Ishikawa (cell line): ENCODE data around the gene GPALPP1.

ENCODE experiments used
- CEBPB ChIP-seq: IDR thresholded peaks from 2 replicates; pipeline ENCODE4 v1.6.1; 2012
- CREB1 ChIP-seq: IDR thresholded peaks from 2 replicates; pipeline ENCODE4 v1.6.1; 2012; ENCODE audit warnings: low read depth
- EGR1 ChIP-seq: IDR thresholded peaks from 2 replicates; pipeline ENCODE4 v1.6.1; 2012
- EP300 ChIP-seq: IDR thresholded peaks from 2 replicates; pipeline ENCODE4 v1.6.1; 2012; ENCODE audit warnings: borderline replicate concordance
- FOXM1 ChIP-seq: IDR thresholded peaks from 2 replicates; pipeline ENCODE4 v1.6.1; 2012; ENCODE audit warnings: low read depth, borderline replicate concordance
- NFIC ChIP-seq: IDR thresholded peaks from 2 replicates; pipeline ENCODE4 v1.6.1; 2012
- RAD21 ChIP-seq: IDR thresholded peaks from 2 replicates; pipeline ENCODE4 v1.6.1; 2012; ENCODE audit warnings: low read depth
- TAF1 ChIP-seq: IDR thresholded peaks from 2 replicates; pipeline ENCODE4 v1.6.1; 2012; ENCODE audit warnings: low read depth, mild to moderate bottlenecking
- TCF12 ChIP-seq: IDR thresholded peaks from 2 replicates; pipeline ENCODE4 v1.6.1; 2012; ENCODE audit warnings: low read depth
- TEAD4 ChIP-seq: IDR thresholded peaks from 2 replicates; pipeline ENCODE4 v1.6.1; 2012
- YY1 ChIP-seq: IDR thresholded peaks from 2 replicates; pipeline ENCODE4 v1.6.1; 2012; ENCODE audit warnings: low read depth
- ZBTB7A ChIP-seq: IDR thresholded peaks from 2 replicates; pipeline ENCODE4 v1.6.1; 2012; ENCODE audit warnings: low read depth
- TF ChIP-seq, protein P1 (sequence below): IDR thresholded peaks from 2 replicates; pipeline ENCODE4 v1.6.1; 2012
- TF ChIP-seq, protein P2 (sequence below): IDR thresholded peaks from 2 replicates; pipeline ENCODE4 v1.6.1; 2012; ENCODE audit warnings: low read depth, mild to moderate bottlenecking
- TF ChIP-seq, protein P3 (sequence below): IDR thresholded peaks from 2 replicates; pipeline ENCODE4 v1.6.1; 2012

GPALPP1 gene

DNA sequence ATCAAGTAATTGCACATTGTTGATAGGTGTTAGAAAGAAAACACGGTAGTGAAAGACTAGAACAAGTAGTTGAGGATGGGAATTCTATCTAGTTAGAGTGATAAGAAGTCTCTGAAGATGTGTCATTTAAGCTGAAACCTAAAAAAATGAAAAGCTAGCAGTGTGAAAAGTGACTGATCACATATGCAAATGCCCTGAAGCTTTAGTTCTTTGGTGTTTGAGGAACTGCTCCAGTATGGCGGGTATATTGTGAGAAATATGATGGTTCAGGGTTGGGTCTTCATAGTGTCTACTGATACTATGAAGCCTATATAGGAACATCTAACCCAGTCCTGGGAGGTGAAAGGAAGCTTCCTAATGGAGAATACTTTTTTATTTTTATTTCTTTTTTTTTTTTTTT lies 45.0 kb downstream of the GPALPP1 start:
- TF ChIP-seq CREB1 (no peak), CEBPB (no peak), YY1 (no peak), ZBTB7A (no peak), TEAD4 (no peak), NFIC (no peak)

DNA sequence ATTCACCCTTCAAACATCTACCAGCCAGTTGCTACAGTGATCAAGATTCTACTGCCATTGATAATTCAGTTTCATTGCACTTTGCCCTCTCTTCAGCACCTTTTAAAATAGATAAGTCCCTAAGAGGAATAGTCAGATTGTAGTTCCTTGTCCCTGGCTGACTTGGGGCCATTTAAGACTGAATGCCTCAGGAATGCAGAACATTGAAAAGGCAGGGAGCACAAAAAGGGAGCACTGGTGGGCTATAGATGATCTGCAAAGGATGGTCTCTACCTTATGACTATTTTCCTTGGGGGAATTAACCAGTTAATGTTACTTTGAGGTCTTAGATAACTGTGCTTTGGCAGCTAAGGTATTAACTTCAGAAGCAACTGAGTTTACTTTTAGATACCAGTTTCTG lies 46.9 kb downstream of the GPALPP1 start:
- TF ChIP-seq, protein P1, sequence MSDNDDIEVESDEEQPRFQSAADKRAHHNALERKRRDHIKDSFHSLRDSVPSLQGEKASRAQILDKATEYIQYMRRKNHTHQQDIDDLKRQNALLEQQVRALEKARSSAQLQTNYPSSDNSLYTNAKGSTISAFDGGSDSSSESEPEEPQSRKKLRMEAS: no peak
- TF ChIP-seq TEAD4: no peak
- no peak for TF ChIP-seq CREB1
- no peak for TF ChIP-seq CEBPB
- TF ChIP-seq, protein P2, sequence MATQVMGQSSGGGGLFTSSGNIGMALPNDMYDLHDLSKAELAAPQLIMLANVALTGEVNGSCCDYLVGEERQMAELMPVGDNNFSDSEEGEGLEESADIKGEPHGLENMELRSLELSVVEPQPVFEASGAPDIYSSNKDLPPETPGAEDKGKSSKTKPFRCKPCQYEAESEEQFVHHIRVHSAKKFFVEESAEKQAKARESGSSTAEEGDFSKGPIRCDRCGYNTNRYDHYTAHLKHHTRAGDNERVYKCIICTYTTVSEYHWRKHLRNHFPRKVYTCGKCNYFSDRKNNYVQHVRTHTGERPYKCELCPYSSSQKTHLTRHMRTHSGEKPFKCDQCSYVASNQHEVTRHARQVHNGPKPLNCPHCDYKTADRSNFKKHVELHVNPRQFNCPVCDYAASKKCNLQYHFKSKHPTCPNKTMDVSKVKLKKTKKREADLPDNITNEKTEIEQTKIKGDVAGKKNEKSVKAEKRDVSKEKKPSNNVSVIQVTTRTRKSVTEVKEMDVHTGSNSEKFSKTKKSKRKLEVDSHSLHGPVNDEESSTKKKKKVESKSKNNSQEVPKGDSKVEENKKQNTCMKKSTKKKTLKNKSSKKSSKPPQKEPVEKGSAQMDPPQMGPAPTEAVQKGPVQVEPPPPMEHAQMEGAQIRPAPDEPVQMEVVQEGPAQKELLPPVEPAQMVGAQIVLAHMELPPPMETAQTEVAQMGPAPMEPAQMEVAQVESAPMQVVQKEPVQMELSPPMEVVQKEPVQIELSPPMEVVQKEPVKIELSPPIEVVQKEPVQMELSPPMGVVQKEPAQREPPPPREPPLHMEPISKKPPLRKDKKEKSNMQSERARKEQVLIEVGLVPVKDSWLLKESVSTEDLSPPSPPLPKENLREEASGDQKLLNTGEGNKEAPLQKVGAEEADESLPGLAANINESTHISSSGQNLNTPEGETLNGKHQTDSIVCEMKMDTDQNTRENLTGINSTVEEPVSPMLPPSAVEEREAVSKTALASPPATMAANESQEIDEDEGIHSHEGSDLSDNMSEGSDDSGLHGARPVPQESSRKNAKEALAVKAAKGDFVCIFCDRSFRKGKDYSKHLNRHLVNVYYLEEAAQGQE: no peak
- no peak for TF ChIP-seq TAF1
- TF ChIP-seq ZBTB7A: no peak
- no peak for TF ChIP-seq FOXM1
- TF ChIP-seq, protein P3, sequence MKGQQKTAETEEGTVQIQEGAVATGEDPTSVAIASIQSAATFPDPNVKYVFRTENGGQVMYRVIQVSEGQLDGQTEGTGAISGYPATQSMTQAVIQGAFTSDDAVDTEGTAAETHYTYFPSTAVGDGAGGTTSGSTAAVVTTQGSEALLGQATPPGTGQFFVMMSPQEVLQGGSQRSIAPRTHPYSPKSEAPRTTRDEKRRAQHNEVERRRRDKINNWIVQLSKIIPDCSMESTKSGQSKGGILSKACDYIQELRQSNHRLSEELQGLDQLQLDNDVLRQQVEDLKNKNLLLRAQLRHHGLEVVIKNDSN: no peak

DNA sequence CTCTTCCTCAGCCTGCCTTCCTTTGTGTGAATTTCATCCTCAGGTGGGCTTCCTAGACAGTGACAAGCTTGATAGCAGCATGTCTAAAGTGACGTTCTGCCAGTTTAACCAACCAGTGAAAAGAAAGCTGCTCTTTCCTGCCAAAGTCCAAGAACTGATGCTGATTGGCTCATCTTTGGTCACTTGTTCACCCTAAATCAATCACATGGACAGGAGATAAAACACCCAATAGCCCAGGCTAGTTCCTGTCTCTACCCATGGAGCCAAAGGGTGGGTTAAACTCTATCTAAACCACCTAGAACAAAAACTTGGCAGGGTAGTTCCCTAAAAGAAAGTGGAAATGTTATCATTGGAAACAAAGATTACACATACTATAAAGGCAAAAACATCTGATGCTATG lies 50.8 kb downstream of the GPALPP1 start:
- TF ChIP-seq RAD21 (no peak), TCF12 (no peak), EGR1 (no peak), TEAD4 (no peak), FOXM1 (no peak), NFIC (no peak), YY1 (no peak), CEBPB (no peak), ZBTB7A (no peak), TAF1 (no peak), CREB1 (no peak), EP300 (no peak)
- TF ChIP-seq, protein P1: no peak
- TF ChIP-seq, protein P3: no peak

DNA sequence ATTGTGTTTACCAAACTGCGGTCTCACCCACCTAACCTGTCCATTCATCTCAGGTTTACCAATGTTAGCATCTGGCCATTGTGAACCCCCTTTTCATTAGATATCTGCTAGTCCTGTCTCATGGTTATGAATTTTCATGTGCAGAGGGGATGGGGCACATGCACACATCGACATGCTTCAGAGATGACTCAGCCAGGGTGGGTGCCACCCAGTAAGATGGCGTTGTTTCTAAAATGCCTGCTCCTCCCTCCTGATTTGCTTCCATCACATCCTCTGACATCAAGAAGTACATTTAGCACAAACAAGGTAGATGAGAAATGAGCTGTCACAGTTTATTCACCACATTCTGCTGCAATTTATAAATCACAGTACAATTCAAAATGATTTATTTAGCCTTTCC lies 51.3 kb downstream of the GPALPP1 start:
- TF ChIP-seq ZBTB7A: no peak
- TF ChIP-seq TEAD4: 0 out of 2 replicates have a peak, but pooled peaks have one; percentile 23

DNA sequence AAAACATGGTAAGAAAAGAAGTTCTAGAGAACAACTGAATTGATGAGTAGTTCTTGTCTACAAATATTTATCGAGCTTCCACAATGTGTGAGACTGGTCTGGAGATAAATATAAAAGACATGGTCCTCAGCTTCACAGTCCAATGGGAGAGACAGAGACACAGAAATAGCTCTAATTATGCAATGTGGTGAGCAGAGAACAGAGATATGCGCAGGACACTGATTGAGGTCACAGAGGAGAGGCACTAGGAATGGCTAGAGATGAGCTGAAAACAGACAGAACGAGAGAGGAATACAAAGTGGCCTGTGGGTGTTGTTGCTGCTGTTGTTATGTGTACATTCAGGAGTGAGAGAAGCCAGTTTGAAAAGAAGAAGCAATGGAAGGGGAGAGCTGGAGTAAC lies 53.2 kb downstream of the GPALPP1 start:
- TF ChIP-seq CEBPB (no peak), FOXM1 (no peak), YY1 (no peak), NFIC (no peak), RAD21 (no peak), EP300 (no peak)

DNA sequence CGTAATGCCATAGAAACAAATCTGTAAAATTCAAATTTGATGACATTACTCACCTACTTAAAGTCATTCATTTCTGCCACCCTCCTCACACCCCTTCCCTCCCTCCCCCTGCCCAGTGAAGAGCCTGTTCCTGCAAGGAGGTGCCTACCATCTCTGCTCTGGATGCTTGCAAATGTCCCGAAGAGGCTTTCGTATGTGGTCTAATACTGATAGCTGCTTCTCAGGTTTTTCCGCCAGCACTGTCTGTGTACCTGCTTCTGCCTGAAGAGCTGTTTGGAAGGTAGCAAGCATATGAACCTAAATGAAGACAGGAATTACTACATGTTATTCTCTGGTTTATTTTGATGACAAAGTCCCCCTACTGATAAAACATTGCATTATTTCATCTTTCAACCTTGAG lies 57.1 kb downstream of the GPALPP1 start:
- no peak for TF ChIP-seq TAF1
- no peak for TF ChIP-seq FOXM1
- TF ChIP-seq TEAD4: no peak
- TF ChIP-seq ZBTB7A: no peak
- TF ChIP-seq RAD21: no peak
- TF ChIP-seq, protein P1: no peak
- TF ChIP-seq TCF12: no peak
- TF ChIP-seq EGR1: no peak
- TF ChIP-seq, protein P3: no peak

DNA sequence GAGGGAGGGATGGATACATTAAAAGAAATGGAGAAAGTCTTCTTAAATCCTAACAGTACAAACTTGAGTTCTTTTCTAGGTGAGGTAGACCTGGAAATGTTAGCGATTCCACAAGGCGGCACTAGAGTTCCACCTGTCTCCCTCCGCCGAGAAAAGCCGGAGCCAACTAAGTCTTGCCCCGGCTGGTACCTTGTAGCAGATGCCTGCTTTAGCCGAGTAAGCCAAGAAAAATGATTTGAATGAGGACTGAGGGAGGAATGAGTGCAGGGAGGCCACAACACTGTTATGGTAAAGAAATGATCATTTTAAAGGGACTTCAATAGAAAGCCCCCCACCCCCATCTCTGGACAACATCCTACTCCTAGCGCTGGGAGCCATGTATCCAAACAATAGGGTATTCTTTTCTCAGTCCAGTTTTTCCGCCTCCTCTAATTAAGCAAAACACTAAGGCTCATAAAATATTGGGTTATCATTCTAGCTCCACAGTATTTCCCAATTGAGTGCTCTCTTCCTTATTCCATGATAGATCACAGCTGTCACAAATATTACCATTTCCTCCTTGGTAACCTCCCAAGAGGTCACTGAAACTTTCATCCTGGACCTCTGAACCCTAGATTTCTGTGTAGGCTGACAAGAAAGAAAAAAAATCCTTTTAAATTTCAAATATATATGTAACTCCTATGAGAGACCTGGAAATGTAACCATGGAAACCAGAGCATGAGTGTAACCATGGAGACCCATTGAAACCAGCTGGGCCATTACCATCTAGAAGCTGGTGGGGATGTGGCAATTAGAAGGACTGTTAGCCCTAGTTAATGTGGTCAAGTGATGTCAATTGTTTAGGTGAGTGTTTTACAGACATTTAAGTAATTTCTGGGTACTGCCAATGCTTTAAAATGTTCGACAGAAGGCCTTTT lies 58.3 kb downstream of the GPALPP1 start:
- TF ChIP-seq RAD21 (peak; percentile 99), CEBPB (no peak)
- TF ChIP-seq, protein P2: no peak
